T-helper 1 cell (primary cell): Measurements from ENCODE around the gene TRAPPC13.
"Not testable (repeated sequence)": the region's sequence is repeated elsewhere in the genome, so short reads cannot be mapped to it uniquely, and the experiment has no call there.

Source experiments
- DNase-seq, 5 donors: peaks; one replicate each; pipeline ENCODE4 v3.0.0-alpha.2; 2012 to 2020
- total RNA-seq, 4 donors: gene quantifications; one replicate each; lab custom pipeline; 2026; lab: John Stamatoyannopoulos, UW

TRAPPC13 gene
- total RNA-seq, result 7.1 to 22.1 (median 13.5) reads per million in 4 donors

DNA sequence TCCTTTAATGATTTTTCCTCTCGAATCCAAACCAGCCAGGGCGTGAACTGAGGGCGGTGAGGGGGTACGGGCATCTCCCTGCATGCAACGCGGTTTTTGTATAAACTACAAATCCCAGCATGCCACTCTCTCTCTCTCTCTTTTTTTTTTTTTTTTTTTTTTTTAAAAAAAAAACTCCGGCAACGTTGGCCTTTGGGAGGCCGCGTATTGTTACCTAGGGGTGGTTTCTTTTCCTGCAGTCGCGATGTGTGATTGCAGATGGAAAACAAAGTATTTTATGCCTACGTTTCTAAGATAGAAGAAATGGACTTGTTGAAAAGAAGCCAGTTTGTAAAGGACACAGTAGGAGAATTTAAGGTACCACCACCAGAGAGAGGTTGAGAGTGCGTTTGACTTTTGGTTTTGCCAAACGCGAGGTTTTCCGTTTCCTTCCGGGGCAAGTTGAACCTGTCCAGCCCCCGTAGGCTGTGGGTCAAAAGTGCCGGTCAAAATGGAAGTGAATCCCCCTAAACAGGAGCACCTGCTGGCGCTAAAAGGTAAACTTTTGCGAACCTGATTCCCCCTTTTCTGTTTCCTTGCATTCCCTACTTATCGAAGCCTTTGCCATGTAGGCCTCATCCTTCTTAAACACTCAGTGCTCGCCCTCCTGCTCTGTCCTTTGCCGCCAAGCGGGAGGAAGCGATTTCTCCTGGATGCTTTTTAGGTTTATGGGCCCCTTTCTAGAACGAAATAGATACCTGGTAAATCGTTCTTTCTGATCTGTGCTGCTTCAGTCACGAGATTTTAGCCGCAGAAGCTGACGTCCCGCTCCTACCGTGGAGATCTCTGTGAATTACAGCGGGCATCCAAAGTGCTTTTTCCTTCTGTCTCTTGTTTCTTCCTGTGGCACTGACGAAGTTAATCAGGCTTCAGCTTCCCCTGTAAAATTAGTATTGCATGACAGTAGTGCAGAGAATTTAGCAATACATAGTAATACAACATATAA, at the start of gene TRAPPC13, which contains the start of gene SHLD3:
Gene TRAPPC13 (plus strand): TSS at position 457 of the 985 bp plus-strand sequence. CDS start 34 bp downstream, at position 491.
Gene SHLD3 (plus strand): TSS at position 457 of the 985 bp plus-strand sequence. CDS start 4,561 bp downstream, outside the sequence.
- DNase-seq, result peak; percentile 71 to 89 (median 83)

GRCh38 chr5:65577141-65577540, 47.7 kb upstream of the TRAPPC13 start:
- DNase-seq, result no peak

GRCh38 chr5:65588694-65589093, 36.1 kb upstream of the TRAPPC13 start:
- no peak for DNase-seq

GRCh38 chr5:65601761-65602160, 23.1 kb upstream of the TRAPPC13 start:
- not testable (repeated sequence) for DNase-seq

DNA sequence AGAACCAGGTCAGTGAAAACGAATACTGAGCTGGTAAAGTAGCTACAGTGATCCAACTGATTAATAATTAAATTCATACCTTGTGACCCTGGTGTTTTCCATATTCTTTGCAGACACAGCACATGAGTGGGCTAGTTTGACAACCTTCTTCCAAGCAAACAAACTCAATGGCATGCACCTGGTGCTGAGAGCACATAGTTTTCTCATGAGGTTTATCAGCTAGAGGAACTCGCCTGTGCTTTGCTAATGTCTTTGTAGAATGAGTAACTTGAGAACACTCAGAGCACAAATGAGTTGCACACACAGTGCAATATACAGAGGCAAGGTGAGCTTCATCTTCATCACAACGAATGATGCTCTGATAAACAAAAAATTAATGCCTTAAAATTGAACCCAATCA, 13.3 kb upstream of the TRAPPC13 start:
- no peak for DNase-seq

DNA sequence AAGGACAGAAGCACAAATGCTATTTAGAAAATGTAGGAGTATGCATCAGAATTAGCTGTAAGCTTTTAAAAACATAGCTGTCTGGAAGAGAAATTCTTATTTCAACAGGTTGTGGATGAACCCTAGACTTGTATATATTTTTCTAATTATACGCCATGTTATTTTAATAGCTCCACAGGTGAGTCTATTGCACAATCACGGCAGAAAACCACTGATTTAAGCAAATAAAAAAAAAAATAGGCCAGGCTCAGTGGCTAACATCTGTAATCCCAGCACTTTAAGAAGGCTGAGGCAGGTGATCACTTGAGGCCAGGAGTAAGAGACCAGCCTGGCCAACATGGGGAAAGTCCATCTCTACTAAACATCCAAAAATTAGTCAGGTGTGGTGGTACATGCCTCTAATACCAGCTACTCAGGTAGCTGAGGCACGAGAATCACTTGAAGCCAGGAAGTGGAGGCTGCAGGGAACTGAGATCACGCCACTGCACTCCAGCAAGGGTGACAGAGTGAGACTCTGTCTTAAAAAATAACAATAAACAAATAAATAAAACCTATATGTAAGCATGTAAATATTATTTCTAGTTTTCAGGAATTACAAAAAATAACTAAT, 12.4 kb upstream of the TRAPPC13 start:
- no peak for DNase-seq

- no peak for DNase-seq
Measured at GRCh38 chr5:65620021-65620420, 4.8 kb upstream of the TRAPPC13 start.

GRCh38 chr5:65621961-65622360, 2.9 kb upstream of the TRAPPC13 start:
- not testable (repeated sequence) for DNase-seq

DNA sequence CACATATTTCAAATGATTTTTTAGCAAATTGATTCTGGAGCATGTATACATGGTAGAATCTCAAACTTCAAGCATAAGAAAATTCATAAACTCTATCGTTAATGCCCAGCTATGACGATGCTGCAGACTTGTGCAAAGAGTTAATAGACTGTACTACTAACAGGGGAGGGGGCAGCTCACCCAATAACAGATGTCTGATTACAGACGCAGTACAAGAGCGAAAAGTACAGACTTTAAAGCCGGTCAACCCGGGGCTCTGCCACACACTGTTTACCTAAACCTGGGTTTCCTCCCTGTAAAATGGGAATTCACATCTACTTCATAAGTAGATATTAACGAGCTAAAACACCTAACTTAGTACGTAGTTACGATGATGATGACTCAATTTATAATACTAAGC, 1.3 kb upstream of the TRAPPC13 start:
- DNase-seq, result no peak

GRCh38 chr5:65624025-65624570, 729 bp upstream of the TRAPPC13 start, which contains the start of gene TRIM23:
TSS of gene TRIM23 (minus strand) at chr5:65624333. CDS start at chr5:65624274, 59 bp downstream.
- peak; percentile 86 to 95 (median 88) for DNase-seq

- DNase-seq, result no peak
Measured at GRCh38 chr5:65625743-65626142, 916 bp downstream of the TRAPPC13 start.

DNA sequence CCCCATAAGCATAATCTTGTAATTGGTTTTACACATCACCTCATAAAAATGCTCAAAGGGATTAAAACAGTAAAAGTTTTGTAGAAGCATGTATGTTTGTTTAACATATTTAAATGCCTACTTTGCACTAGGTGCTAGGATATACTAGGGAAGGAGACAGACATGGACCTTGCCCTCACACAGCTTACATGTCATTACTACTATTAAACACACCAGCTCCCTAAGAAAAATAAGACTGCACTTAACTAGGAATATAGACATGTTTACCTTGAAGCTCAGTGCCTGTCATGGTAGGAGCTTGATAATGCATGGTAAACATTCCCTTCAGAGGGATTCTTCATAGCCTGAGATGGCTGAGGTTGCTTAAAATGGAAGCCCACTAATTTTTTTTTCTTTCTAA, 6.2 kb downstream of the TRAPPC13 start:
- DNase-seq, result no peak

- DNase-seq, result no peak
Measured at GRCh38 chr5:65640240-65640639, 15.4 kb downstream of the TRAPPC13 start.

- no peak for DNase-seq
Measured at GRCh38 chr5:65646938-65647337, 22.1 kb downstream of the TRAPPC13 start.

GRCh38 chr5:65647941-65648340, 23.1 kb downstream of the TRAPPC13 start:
- no peak for DNase-seq

DNA sequence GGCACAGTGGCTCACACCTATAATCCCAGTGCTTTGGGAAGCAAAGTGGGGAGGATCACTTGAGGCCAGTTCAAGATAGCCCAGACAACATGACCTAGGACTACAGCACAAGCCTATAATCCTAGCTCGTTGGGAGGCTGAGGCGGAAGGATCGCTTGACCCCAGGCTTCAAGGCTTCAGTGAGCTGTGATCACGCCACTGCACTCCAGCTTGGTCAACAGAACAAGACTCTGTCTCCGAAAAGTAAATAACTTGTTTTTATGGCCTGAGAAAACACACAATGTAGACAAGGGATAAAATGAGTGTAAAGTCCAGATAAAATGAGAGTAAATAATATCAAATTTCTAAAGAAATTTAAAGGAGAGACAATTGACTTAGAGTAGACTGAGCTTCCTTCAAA, 26.3 kb downstream of the TRAPPC13 start:
- no peak for DNase-seq

DNA sequence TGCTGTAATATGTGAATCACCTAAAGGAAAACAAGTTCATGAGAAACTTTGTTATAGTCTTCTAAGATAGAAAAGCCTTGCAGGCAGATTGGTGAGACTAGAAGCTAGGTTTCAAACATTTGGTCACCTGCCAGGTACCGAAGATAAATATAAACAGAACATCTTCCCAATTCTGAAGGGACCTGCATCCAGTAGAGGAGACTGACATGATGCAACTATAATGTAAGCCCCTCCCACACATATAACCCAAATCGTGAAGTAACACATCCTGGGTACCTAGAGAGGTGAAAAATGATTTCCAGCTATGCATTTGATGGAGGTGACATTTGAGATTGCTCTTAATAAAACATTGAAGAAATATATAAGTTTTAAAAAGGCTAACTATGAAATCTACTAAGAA, 29.9 kb downstream of the TRAPPC13 start:
- DNase-seq, result peak in 1 of 5 donors; percentile 1

DNA sequence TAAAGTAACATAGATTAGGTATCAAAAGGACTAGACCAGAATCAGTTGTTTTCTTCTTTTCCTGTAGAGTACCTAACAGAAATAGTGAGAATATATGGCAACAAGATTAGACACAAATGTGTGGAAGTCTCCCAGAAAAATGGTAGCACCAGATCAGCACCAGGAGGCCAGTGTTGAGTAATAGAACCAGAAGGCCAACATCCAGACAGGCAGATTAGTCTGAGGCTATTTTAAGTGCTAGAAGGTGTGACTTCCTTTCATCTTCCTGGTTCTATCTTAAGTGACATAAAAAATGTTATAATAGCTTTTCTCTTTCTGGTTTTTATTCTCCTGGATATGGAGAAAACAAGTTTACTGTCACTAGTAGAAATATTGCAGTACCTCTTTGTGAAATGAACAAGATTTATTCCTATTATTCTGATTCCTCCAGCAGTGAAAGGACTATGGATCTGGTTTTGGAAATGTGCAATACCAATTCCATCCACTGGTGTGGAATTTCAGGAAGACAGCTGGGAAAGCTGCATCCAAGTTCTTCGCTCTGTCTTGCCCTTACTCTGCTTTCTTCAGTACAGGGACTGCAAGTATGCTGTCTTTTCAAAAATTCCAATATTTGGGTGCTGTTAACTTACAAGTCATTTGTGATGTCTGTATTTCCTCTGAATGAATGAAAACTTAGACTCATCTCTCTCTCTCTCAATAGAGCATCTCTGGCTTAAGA, 39.1 kb downstream of the TRAPPC13 start:
- DNase-seq, result no peak

GRCh38 chr5:65668696-65669095, 43.9 kb downstream of the TRAPPC13 start:
- no peak for DNase-seq

- no peak for DNase-seq
Measured at GRCh38 chr5:65672796-65673195, 48.0 kb downstream of the TRAPPC13 start.

GRCh38 chr5:65674749-65675148, 49.9 kb downstream of the TRAPPC13 start:
- DNase-seq, result no peak

DNA sequence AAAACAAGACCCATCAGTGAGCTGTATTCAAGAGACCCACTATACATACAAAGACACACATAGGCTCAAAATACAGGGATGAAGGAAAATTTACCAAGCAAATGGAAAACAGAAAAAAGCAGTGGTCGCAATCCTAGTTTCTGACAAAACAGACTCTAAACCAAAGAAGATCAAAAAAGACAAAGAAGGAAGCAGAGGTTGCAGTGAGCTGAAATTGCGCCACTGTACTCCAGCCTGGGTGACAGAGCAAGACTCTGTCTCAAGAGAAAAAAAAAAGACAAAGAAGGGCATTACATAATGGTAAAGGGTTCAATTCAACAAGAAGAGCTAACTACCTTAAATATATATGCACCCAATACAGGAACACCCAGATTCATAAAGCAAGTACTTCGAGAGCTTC, 51.2 kb downstream of the TRAPPC13 start:
- DNase-seq, result not testable (repeated sequence)
